Measurements from ENCODE around the gene CCDC142.

GRCh38 chr2:74430502-74430901 is 52.3 kb downstream of the CCDC142 start:
- TF ChIP-seq POLR2A (IDR thresholded peaks at IDR 0.05) (no peak), CTCF (IDR thresholded peaks at IDR 0.05) (no peak), POLR2AphosphoS5 (IDR thresholded peaks at IDR 0.05) (no peak), EP300 (IDR thresholded peaks at IDR 0.05) (no peak)

All from stomach (tissue), 4 donors.